Activated CD4-positive, alpha-beta T cell treated with anti-CD3 and anti-CD28 coated beads, Interleukin-2, amount 50 U/mL, for 16 hours (primary cell): ENCODE results near the gene DCST2.

Experiments
- DNase-seq: peaks from one replicate; pipeline ENCODE4 v3.0.0-alpha.2; 2020

DCST2 gene

DNA sequence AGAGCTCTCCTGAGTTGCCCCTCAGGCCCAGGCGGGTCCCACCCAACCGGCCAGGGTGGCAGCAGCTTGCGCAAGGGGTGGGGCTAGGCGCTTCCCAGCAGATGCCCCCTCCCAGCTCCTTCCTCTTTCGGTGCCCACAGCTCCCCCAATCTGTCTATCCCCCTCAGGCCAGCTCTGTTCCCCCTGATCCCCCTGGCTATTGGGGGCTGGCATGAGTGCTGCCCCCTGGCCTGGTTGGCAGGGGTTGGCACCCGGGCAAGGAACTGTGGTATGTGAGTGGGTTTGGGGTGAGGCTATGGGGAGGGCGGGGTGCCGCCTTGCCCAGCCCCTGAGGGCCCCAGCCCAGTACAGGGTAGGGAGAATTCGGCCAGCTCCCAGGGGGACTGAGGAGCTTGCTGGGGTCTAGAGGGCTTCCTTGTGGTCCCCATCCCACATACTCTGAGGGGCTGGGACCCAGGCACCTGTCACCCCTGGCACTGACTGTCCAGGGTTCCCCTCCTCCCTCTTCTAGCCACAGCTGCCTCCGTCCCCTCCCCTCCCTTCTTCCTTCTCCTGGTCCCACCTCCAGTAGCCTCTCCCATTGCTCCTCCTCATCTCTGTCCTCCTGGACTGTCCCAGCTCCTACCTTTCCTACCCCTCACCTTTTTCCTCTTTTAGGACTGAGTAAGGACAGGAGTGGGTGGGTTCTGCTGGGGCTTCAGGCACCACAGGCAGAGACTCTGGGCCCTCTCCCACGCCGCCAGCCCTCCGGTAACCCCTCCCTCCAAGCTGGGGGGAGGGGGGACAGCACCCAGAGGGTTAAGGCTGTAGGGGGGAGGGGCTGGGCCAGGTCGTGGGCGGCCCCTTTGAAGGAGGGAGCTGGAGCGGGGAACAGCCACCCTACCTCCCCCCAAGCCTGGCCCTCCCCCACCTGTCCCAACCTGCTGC is 25.3 kb downstream of the DCST2 start:
- peak; percentile 86 for DNase-seq

DNA sequence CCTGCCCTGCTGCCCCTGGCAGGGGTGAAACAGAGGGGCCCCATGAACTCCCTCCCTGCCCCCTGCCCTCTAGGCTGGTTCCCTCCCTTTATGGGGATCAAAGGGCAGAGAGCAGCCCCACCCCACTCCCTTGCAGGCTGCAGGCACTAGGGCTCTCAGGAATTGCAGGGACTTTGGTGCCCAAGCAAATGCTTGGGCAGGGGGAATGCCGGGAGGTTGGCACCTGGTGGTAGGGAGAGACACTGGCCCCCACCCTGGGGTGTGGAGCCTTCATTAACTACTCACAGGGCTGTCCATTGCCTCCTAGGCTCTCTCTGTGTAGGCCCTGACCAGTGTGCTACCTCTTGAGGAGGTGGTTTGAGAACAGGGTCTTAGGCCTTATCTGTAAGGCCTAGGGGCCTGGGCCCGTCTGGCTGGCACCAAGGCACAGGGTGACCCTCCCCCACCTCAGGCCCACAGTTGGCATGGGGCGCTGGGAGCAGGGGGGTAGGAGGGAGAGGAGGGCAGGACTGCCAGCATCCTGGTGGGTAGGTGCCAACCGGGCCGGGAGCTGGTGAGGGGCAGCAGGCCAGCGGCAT is 26.2 kb downstream of the DCST2 start:
- no peak for DNase-seq

DNA sequence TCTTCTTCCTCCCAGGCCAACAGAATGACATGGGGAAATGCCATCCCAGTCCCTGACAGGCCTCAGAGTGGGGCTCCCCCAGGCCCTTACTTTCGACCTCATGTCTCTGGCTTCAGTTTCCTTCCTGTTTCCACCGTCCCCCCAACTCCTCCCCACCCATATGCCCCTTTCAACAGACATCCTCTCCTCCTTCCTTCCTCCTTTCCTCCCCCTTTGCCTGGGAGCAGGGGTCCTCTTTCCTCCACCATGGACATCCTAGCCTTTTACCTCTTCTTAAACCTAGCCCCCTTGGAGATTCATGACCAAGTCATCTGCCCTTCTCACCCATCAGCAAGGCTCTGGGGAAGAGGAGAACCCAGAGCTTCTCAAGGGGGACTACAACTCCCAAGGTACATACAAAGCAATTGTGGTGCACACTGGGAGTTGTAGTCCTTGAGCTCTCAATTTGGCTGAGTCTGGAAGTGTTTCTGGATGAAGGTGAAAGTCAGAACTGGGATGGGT is 26.9 kb downstream of the DCST2 start:
- DNase-seq = peak; percentile 74

DNA sequence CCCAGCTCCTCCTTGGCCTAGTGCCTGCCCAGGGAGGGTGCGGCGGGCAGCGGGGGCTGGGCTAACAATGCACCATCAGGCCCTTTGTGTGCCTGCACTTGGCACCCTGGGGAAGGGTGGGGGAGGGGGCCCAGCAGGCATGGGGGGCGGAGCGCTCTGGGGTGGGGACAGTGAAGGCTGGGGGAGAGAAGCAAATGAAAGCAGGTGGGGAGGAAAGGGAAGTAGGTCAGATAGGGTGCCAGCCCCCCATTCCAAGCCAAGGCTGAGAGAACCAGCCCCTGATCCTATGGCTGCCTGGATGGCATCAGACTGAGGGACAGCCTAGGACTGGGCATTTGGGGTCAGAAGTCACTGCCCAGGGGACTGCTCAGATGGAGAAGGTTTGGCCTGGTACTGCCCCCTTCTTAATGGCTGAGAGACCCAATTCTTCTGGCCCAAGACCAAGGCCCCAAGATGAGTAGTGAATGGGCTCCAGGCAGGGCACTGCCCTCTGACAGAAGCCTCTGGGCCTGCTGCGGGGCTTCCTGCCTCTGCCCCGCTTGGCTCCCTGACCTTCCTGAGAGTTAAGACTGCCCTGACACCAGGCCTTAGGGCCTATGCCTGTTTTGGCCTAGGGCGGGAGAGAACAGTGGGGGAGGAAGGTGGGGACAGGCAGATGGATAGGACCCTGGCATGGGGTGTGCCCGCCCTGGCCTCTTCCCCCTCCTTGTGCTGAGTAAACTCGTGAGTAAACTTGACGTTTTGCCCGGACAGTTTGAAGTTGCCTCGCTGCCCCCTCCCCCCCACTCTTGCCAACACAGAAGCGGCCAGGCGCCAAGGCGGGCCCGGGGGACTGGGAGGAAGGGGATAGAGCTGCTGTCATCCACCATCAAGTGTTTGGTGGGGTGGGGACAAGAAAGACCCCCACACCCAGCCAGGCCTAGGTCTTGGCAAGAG is 28.2 kb downstream of the DCST2 start:
- DNase-seq = no peak

DNA sequence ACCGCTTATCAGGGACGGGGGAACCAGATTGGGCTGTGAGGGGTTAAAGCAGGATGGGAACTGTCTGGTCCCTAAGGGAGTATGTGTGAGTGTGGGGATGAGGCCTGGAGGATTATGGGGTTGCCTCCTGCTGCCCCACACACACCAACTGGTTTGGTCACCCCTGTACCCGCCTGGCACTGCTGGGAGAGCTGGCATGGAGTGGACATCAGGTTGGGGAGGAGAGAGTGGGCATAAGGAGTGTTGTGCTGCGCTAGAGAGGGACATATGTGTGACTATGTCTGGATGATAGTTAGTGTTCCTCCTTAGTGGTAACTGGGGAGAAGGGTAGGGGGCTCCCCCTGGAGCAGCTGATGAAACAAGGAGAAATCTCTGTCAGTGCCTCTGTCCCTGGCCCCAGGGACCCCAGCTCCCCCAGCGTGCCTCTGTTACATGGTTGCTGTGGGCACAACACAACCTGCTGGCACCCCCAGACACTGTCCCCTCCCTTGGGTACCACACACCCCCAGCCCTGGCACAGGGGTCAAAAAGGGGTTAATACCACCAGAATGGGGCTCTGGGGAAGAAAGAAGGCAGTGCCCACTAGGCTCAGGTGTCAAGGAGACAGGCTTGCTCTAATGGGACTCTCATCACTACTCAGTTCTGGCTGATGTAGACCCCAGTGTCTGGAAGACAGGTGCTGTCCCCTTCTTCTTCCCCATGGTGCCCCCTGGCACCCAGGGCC is 29.1 kb downstream of the DCST2 start:
- DNase-seq = no peak

DNA sequence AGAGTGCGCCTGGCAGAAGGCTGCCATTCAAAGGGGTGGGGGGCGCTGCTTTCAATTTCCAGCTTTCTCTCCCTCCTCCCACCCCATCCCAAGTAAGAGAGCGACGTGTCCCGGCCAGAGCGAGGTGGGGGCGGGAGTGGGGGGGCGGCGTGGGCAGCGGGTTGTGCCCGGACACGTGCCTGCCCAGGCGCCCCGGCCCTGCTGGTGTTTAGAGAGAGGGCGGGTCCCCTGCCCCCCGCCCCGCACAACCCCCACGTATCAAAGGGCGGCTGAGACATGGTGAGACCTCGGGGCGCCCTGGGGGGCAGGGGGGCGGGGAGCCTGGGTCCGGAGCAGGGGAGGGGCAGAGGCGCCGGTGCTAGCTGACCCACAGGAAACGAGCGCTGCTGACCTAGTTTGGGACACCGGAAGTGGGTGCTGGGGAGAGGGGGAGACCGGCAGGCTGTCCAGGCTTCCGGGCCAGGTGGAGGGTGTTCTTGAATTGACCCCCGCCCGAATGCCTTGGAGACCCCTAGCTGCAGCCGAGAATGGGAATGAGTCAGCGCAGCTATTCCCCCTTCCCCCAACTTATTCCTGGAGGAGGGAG is 29.7 kb downstream of the DCST2 start:
- no peak for DNase-seq

DNA sequence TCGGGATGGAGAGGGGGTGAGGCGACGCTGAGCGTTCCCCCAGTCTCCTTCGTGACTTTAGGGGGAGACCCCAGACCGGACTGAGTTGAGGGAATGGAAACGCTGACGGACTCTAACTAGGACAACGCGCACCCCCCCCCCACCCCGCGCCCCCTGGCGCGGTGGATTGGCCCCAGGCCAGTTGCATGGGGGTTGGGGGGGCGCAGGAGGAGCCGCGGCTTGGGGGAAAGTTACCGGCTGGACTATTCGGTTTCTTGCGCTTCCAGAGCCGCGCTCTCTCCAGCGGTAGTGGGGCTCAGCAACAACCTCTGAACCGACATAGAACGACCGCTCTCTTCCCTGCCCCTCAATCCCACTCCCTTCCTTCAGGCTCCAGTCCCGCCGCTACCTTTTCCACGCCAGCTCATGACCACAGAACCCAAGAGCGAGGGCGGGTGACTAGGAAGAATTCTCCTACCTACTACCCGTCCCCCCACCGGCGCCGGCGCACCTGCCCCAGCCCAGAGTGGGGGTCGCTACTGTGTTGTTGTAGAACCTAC is 30.3 kb downstream of the DCST2 start:
- DNase-seq = no peak

DNA sequence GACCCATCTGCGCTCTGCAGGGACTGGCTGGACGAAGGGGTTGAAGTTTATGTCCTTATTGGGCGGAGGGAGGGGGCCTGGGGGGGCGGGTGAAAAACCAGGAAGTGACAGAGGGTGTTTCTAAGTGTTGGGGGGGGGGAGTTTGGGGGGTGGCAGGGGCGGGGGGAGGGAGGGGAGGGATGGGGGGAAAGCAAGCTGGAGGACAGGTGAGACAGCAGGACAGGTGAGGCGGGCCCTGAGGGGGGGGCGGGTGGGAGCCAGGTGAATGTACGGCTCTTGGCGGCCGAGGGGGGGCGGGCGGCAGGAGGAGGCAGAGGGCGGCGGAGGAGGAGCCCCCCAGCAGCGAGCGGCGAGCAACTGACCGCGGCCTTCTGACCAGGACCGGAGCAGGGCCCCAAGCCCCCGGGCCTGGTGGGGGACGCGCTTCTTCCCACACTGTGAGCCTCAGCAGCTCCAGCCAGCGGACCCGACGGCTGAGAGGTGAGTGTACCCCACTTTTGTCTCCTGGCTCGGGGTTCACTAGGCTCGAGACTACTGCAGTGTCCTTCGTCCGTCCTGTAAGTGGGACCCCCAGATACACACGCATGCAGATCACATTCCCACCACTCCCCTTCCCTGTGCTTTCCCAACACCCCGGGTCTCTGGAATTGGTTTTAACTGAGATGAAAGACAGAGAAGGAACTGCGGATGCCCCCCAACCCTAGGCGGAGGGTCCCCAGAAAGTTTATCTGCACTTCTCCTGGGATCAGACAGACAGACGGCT is 30.9 kb downstream of the DCST2 start, which contains the start of gene ZBTB7B:
Gene ZBTB7B, plus strand, starts transcription at position 339 of the 763 bp plus-strand sequence. CDS start 11,859 bp downstream, outside the sequence.
- DNase-seq = no peak

DNA sequence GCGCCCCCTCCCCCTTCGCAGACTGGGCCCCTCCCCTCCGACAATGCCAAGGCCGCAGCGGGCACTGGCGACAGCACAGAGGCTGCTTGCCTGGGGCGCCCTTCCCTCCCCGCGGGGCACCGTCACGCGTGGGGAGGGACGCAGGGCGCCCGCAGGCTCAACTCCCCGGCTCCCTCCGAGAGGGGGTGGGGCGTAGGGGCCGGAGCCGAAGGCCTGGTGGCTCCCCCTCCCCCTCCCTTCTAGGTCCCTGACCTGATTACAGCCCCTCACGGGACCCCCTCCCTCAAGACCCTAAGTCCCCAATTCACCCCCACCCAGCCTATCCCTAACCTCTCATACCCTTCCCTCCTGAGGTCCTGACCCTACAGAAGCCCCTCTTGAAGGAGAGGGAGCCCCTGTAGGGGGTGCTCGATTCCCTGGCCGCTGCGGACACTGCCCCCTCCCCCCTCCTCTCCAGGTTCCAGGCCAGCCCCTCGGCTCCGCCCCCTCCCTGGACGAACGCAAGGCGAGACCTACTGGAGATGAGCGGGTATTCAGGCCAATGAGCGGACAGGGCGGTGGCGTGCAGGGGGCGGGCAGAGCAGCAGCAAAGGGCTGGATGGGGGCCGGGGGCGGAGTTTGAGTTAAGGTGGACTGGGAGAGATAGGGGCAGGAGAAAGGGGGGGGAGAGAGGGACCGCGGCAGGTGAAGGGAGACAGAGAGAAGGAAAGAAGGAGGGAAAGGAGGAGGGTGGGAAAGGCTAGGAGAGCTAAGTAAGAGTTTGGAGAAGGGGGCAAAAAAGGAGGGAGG is 31.7 kb downstream of the DCST2 start:
- peak; percentile 99 for DNase-seq

DNA sequence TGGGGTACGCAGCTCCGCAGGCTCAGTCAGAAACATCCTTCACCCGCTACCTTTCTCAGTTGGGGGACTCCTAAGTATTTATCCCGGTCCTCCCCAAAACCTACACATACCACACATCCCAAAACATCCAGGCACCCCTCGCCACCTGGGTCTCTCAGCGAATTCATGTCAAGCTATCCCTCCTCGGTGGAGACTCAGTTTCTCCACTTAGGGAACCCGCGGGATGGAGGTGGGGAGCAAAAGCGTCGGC is 32.2 kb downstream of the DCST2 start:
- DNase-seq = no peak

DNA sequence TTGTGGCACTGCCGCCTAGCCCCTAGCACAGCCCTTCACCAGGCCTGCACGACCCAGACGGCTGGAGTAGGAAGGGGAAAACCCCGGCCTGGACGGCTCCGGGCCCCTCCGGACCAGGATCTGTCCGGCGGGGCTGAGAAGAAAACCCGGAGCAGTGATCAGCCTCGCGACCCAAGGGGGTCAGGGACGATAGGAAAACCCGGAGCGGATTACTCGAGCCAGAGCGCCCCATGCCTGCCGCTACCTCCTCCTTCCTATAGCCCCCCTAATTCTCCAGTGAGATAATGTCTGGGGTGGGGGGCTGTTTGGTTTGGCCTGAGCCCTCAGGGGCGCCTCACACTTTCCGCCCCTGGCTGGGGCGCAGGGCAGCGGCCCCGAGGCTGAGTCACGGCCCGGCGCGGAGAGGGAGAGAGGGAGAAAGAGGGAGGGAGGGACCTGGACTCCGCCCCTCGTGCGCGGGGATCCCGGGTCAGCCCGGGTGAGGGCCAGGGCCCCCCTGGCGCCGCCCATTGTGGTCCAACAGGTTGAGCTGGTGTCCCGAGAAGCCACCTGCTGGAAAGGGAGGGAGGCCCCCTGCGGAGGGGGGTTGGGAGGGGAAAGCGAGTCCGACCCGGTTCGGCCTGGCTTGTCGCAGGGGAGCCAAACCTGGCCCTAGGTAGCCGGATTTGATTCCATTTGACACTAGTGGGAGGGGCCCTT is 32.7 kb downstream of the DCST2 start:
- peak; percentile 88 for DNase-seq

DNA sequence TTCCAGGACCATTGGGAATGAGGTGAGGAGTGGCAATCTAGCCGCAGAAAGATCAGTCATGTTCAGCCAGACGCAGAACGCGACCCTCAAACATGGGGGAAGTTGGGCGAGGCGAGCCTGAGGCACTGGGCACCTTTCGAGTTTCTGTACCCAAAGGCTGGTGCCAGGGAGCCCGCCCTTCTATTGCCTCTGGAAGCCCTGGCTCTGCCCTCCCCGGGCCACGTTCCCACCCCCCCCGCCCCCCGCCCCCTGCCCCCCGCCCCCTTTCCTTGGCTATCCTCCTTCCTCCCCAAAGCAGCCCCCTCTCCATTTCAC is 33.2 kb downstream of the DCST2 start:
- DNase-seq = no peak

DNA sequence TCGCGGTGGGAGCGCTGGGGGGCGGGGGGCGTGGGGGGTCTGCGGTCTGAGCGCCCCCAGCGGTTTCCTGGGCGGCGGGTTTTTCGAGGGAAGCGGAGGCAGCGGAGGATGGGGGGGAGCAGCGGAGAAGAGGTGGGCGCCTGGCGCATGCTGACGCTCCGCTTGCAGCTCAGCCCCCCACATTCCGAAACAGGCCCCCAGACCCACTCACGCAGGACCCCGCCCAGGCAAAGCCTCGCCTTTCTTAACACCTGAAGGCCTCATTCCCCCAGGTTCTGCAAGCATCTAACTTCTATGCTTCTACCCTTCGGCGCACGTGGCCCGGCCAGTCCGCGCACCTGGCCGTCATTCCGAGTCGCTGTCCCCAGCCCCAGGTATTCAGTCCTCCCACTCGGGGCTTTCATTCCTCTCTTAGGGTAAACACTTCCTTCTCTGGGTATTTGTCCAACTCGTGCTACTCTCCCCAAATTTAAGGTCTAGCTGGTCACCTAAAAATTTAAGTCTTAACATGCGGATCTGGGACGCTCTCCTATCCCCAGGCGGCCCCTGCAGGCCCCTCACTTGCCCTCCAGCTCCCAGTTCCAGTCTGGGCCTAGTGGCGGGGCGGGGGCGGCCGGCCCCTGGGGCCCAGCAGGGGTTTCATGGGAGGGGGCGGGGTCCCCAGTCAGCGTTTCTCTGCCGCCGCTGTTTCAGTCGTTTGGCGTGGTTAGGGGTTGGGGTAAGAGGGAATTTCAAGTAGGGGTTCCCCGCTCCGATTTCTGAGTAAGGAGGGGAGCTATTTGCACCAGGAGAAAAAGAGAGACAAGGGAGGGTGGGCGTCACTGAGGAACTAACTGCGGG is 33.8 kb downstream of the DCST2 start:
- peak; percentile 62 for DNase-seq

DNA sequence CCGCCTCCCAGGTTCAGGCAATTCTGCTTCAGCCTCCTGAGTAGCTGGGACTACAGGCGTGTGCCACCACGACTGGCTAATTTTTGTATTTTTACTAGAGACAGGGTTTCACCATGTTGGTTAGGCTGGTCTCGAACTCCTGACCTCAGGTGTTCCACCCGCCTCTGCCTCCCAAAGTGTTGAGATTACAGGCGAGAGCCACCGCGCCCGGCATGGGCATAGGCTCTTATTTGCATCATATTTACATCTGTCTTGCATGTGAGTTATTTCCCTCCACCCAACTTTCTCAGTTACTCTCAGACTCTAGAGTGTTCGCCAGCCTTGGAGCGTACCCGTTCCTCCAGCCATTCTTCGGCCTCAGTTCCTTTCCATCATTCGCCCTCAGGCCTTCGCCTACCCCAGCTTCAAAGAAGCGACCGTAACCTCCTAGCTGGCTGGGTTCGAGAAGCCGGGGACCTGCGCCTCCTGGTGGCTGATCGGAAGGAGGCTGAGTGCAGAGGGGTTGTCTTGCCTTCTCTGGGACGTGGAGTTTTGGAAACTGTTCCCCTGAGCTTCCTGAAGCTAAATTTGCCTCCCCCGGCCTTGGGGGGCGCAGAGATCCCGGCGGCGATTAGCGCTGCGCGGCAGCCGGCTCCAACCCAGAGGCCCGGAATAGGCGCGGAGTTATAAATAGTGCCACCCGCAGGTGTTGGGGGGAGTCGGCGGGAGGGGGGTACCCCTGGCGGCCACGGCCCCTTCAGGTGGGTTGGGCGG is 34.6 kb downstream of the DCST2 start:
- DNase-seq = peak; percentile 88

DNA sequence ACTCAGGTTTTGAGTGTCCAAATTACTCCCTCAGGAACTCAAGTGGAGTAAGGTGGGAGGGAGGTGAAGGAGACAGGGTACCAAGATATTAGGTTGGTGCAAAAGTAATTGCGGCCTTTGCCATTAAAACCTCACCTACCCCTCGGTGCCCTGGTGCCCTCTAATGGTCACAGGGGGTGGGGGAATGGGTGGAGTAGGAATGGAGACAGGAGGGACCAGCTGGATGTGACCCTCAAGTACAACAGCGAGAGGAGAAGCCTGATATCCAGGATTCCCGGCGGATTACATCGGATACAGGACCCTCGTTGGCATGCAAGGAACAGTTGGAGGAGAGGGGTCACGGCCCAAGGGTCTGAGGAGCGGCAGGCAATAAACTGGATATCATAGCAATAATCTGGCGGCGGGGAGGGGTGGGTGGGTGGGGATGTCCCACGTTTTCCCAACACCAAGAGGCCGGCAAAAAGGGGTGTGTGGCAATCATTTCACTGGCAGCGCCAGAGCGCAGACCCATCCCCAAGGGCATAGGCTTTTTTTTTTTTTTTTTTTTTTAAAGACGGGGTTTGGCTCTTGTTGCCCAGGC is 35.3 kb downstream of the DCST2 start:
- DNase-seq = no peak

DNA sequence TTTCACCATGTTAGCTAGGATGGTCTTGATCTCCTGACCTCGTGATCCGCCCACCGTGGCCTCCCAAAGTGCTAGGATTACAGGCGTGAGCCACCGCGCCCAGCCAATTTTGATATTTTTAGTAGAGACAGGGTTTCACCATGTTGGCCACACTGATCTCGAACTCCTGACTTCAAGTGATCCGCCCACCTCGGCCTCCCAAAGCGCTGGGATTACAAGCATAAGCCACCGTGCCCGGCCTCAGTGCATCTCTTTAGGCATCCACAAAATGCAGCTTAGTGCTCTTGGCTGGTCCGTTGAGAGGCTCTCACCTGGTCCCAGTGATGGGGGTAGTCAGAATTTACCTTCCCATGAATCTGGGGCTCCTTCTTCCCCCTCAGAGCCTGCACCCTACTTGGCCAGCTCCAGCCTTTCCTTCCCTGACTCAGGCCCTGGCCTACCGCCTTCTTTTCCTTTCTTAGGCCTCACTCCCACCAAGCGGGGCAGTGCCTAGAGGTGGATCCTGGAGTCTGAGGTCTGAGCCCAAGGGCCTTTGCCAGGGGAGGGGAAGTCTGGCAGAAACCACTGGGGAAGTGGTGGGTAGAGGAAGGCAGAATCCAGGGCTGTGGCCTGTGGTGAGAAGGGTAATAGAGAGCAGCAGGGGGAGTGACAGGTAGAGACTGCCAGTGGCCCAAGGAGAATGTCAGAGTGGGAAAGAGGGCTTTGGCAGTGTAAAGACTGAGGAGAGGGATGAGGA is 36.4 kb downstream of the DCST2 start:
- DNase-seq = no peak
